ENCODE results near the gene FKBP1A. TPM values are rescaled to one million over a fixed set of nuclear protein-coding genes. Genes with fewer than 3 reads are reported as not detected.

Gene FKBP1A
- total RNA-seq, 1 donor from 2014 or later, result 952 TPM

- no peak for TF ChIP-seq CTCF (IDR thresholded peaks at IDR 0.05; ENCODE audit: unreplicated experiment)
- Mint-ChIP-seq H3K4me3 (ENCODE audit: unreplicated experiment) (no peak overlapping the region), H3K36me3 (ENCODE audit: low read depth, unreplicated experiment) (no peaks in the 10 kb centered on the region), H3K9me3 (ENCODE audit: unreplicated experiment) (no peaks in the 10 kb centered on the region), H3K27ac (ENCODE audit: unreplicated experiment) (no peak overlapping the region), H3K27me3 (ENCODE audit: unreplicated experiment) (peaks cover 11% of the 10 kb centered on the region), H3K4me1 (ENCODE audit: unreplicated experiment) (peaks cover 51% of the 10 kb centered on the region)
- no peak for DNase-seq (ENCODE audit: low spot score)
Measured at GRCh38 chr20:1324598-1325172, 68.2 kb downstream of the FKBP1A start.

GRCh38 chr20:1323830-1324597, 68.8 kb downstream of the FKBP1A start:
- H3K27me3 Mint-ChIP-seq (ENCODE audit: unreplicated experiment), result peaks cover 11% of the 10 kb centered on the region
- H3K36me3 Mint-ChIP-seq (ENCODE audit: low read depth, unreplicated experiment), result no peaks in the 10 kb centered on the region
- H3K4me3 Mint-ChIP-seq (ENCODE audit: unreplicated experiment), result no peak overlapping the region
- no peak for TF ChIP-seq CTCF (IDR thresholded peaks at IDR 0.05; ENCODE audit: unreplicated experiment)
- DNase-seq (ENCODE audit: low spot score), result no peak
- H3K27ac Mint-ChIP-seq (ENCODE audit: unreplicated experiment), result no peak overlapping the region
- H3K4me1 Mint-ChIP-seq (ENCODE audit: unreplicated experiment), result peaks cover 47% of the 10 kb centered on the region
- H3K9me3 Mint-ChIP-seq (ENCODE audit: unreplicated experiment), result no peaks in the 10 kb centered on the region

GRCh38 chr20:1323256-1323655, 69.6 kb downstream of the FKBP1A start:
- Mint-ChIP-seq H3K9me3 (ENCODE audit: unreplicated experiment) (no peaks in the 10 kb centered on the region), H3K4me1 (ENCODE audit: unreplicated experiment) (peaks cover 46% of the 10 kb centered on the region), H3K27ac (ENCODE audit: unreplicated experiment) (peak overlapping the region; percentile 92), H3K36me3 (ENCODE audit: low read depth, unreplicated experiment) (no peaks in the 10 kb centered on the region), H3K27me3 (ENCODE audit: unreplicated experiment) (peaks cover 11% of the 10 kb centered on the region), H3K4me3 (ENCODE audit: unreplicated experiment) (no peak overlapping the region)
- no peak for TF ChIP-seq CTCF (IDR thresholded peaks at IDR 0.05; ENCODE audit: unreplicated experiment)
- no peak for DNase-seq (ENCODE audit: low spot score)

- no peak overlapping the region for H3K4me3 Mint-ChIP-seq (ENCODE audit: unreplicated experiment)
- peaks cover 9% of the 10 kb centered on the region for H3K27me3 Mint-ChIP-seq (ENCODE audit: unreplicated experiment)
- no peak for DNase-seq (ENCODE audit: low spot score)
- TF ChIP-seq CTCF (IDR thresholded peaks at IDR 0.05; ENCODE audit: unreplicated experiment), result no peak
- H3K36me3 Mint-ChIP-seq (ENCODE audit: low read depth, unreplicated experiment), result no peaks in the 10 kb centered on the region
- peak overlapping the region; percentile 92 for H3K27ac Mint-ChIP-seq (ENCODE audit: unreplicated experiment)
- no peaks in the 10 kb centered on the region for H3K9me3 Mint-ChIP-seq (ENCODE audit: unreplicated experiment)
- H3K4me1 Mint-ChIP-seq (ENCODE audit: unreplicated experiment), result peaks cover 42% of the 10 kb centered on the region
Measured at GRCh38 chr20:1322511-1323245, 70.2 kb downstream of the FKBP1A start.

GRCh38 chr20:1321654-1321939, 71.3 kb downstream of the FKBP1A start:
- Mint-ChIP-seq H3K4me3 (ENCODE audit: unreplicated experiment) (no peak overlapping the region), H3K4me1 (ENCODE audit: unreplicated experiment) (peaks cover 33% of the 10 kb centered on the region), H3K36me3 (ENCODE audit: low read depth, unreplicated experiment) (peaks cover 3% of the 10 kb centered on the region), H3K27ac (ENCODE audit: unreplicated experiment) (peak overlapping the region; percentile 92), H3K9me3 (ENCODE audit: unreplicated experiment) (no peaks in the 10 kb centered on the region), H3K27me3 (ENCODE audit: unreplicated experiment) (peaks cover 9% of the 10 kb centered on the region)
- no peak for DNase-seq (ENCODE audit: low spot score)
- no peak for TF ChIP-seq CTCF (IDR thresholded peaks at IDR 0.05; ENCODE audit: unreplicated experiment)
